ENCODE measurements around the gene CDH1.
"Not testable (repeated sequence)": the region's sequence is repeated elsewhere in the genome, so short reads cannot be mapped to it uniquely, and the experiment has no call there.

Gene CDH1

GRCh38 chr16:68713361-68713760 is 23.7 kb upstream of the CDH1 start:
- no peak for DNase-seq
- TF ChIP-seq CTCF (IDR thresholded peaks at IDR 0.05; ENCODE audit: low read depth, low read length), result no peak
- no peaks in the 10 kb centered on the region for H3K27me3 ChIP-seq (ENCODE audit: insufficient read depth, low read depth, severe bottlenecking)
- H3K4me3 ChIP-seq (ENCODE audit: low read depth, low read length), result no peak overlapping the region
- no peaks in the 10 kb centered on the region for H3K9me3 ChIP-seq (ENCODE audit: severe bottlenecking)
- H3K36me3 ChIP-seq, result no peaks in the 10 kb centered on the region
- no peak overlapping the region for H3K27ac ChIP-seq

- Histone ChIP-seq H3K27ac (no peak overlapping the region), H3K27me3 (ENCODE audit: insufficient read depth, low read depth, severe bottlenecking) (no peaks in the 10 kb centered on the region), H3K9me3 (ENCODE audit: severe bottlenecking) (no peaks in the 10 kb centered on the region), H3K4me3 (ENCODE audit: low read depth, low read length) (no peak overlapping the region), H3K36me3 (no peaks in the 10 kb centered on the region)
- no peak for TF ChIP-seq CTCF (IDR thresholded peaks at IDR 0.05; ENCODE audit: low read depth, low read length)
- no peak for DNase-seq
Measured at GRCh38 chr16:68715471-68715870, 21.6 kb upstream of the CDH1 start.

- not testable (repeated sequence) for H3K27me3 ChIP-seq (ENCODE audit: insufficient read depth, low read depth, severe bottlenecking); H3K27ac ChIP-seq; H3K9me3 ChIP-seq (ENCODE audit: severe bottlenecking); H3K4me3 ChIP-seq (ENCODE audit: low read depth, low read length); DNase-seq; H3K36me3 ChIP-seq
Measured at GRCh38 chr16:68716516-68716915, 20.6 kb upstream of the CDH1 start.

GRCh38 chr16:68717684-68718083 is 19.4 kb upstream of the CDH1 start:
- TF ChIP-seq CTCF (IDR thresholded peaks at IDR 0.05; ENCODE audit: low read depth, low read length), result no peak
- H3K9me3 ChIP-seq (ENCODE audit: severe bottlenecking), result no peaks in the 10 kb centered on the region
- H3K36me3 ChIP-seq, result no peaks in the 10 kb centered on the region
- H3K27me3 ChIP-seq (ENCODE audit: insufficient read depth, low read depth, severe bottlenecking), result no peaks in the 10 kb centered on the region
- no peak overlapping the region for H3K4me3 ChIP-seq (ENCODE audit: low read depth, low read length)
- no peak overlapping the region for H3K27ac ChIP-seq
- DNase-seq, result no peak

GRCh38 chr16:68718590-68718989 is 18.5 kb upstream of the CDH1 start:
- H3K36me3 ChIP-seq, result no peaks in the 10 kb centered on the region
- TF ChIP-seq CTCF (IDR thresholded peaks at IDR 0.05; ENCODE audit: low read depth, low read length), result no peak
- H3K27ac ChIP-seq, result no peak overlapping the region
- H3K9me3 ChIP-seq (ENCODE audit: severe bottlenecking), result no peaks in the 10 kb centered on the region
- no peak overlapping the region for H3K4me3 ChIP-seq (ENCODE audit: low read depth, low read length)
- no peaks in the 10 kb centered on the region for H3K27me3 ChIP-seq (ENCODE audit: insufficient read depth, low read depth, severe bottlenecking)
- DNase-seq, result no peak

GRCh38 chr16:68719993-68720489 is 17.1 kb upstream of the CDH1 start:
- no peaks in the 10 kb centered on the region for H3K27me3 ChIP-seq (ENCODE audit: insufficient read depth, low read depth, severe bottlenecking)
- no peak for TF ChIP-seq CTCF (IDR thresholded peaks at IDR 0.05; ENCODE audit: low read depth, low read length)
- H3K9me3 ChIP-seq (ENCODE audit: severe bottlenecking), result no peaks in the 10 kb centered on the region
- no peak overlapping the region for H3K4me3 ChIP-seq (ENCODE audit: low read depth, low read length)
- H3K36me3 ChIP-seq, result no peaks in the 10 kb centered on the region
- H3K27ac ChIP-seq, result no peak overlapping the region
- no peak for DNase-seq
